ENCODE data around the gene FAM3A.

FAM3A gene

DNA sequence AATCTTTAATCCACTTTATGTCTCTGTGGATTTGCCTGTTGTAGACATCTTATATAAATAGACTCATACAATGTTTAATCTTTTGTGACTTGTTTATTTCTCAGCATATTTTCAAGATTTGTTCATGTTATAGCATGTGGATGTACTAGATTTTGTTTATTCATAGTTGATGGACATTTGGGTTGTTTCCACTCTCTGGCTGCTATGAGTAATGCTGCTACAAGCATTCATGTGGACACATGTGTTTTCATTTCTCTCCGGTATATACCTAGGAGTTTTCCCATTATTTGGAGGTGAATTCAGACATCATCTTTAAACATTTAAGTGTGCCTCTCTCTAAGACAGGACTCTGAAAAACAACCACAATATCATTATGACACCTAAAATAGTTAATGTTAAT lies 33.7 kb upstream of the FAM3A start:
- Histone ChIP-seq H3K27me3 (ENCODE audit: insufficient read depth, low read length, poor library complexity) (no peaks in the 10 kb centered on the region), H3K27ac (ENCODE audit: low read length) (no peak overlapping the region), H3K4me1 (ENCODE audit: insufficient read depth, low read length) (peaks cover 39% of the 10 kb centered on the region), H3K4me3 (ENCODE audit: low read depth in 1 of 2, low read length in 2 of 2) (no peak overlapping the region), H3K4me2 (ENCODE audit: insufficient read depth, low read length) (peak overlapping the region; percentile 99; the same call in 1 of the 2 replicates), H2AFZ (ENCODE audit: low read depth, low read length) (no peak overlapping the region), H3K36me3 (ENCODE audit: insufficient read depth, low read length) (peaks cover 22% of the 10 kb centered on the region), H4K20me1 (ENCODE audit: insufficient read depth, low read length) (peaks cover 28% of the 10 kb centered on the region), H3K79me2 (ENCODE audit: insufficient read depth, low read length) (peaks cover 63% of the 10 kb centered on the region), H3K9me3 (ENCODE audit: insufficient read depth, low read length, severe bottlenecking) (no peaks in the 10 kb centered on the region), H3K9ac (ENCODE audit: low read depth, low read length) (no peak overlapping the region)
- TF ChIP-seq, protein P1, sequence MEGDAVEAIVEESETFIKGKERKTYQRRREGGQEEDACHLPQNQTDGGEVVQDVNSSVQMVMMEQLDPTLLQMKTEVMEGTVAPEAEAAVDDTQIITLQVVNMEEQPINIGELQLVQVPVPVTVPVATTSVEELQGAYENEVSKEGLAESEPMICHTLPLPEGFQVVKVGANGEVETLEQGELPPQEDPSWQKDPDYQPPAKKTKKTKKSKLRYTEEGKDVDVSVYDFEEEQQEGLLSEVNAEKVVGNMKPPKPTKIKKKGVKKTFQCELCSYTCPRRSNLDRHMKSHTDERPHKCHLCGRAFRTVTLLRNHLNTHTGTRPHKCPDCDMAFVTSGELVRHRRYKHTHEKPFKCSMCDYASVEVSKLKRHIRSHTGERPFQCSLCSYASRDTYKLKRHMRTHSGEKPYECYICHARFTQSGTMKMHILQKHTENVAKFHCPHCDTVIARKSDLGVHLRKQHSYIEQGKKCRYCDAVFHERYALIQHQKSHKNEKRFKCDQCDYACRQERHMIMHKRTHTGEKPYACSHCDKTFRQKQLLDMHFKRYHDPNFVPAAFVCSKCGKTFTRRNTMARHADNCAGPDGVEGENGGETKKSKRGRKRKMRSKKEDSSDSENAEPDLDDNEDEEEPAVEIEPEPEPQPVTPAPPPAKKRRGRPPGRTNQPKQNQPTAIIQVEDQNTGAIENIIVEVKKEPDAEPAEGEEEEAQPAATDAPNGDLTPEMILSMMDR (IDR thresholded peaks at IDR 0.05; ENCODE audit: borderline replicate concordance, extremely low read depth, low read length, poor library complexity, severe bottlenecking) = no peak
- TF ChIP-seq EZH2 (IDR thresholded peaks at IDR 0.05; ENCODE audit: borderline replicate concordance, low read depth, low read length, severe bottlenecking) = no peak
- DNase-seq = no peak
- no peak for ATAC-seq (ENCODE audit: insufficient read depth, low read depth)

- Histone ChIP-seq H3K4me2 (ENCODE audit: insufficient read depth, low read length) (peak overlapping the region; percentile 99), H3K4me3 (ENCODE audit: low read depth in 1 of 2, low read length in 2 of 2) (peak overlapping the region; percentile 94 to 100), H3K27me3 (ENCODE audit: insufficient read depth, low read length, poor library complexity) (no peaks in the 10 kb centered on the region), H3K27ac (ENCODE audit: low read length) (peak overlapping the region; percentile 91), H4K20me1 (ENCODE audit: insufficient read depth, low read length) (peaks cover 22% of the 10 kb centered on the region; the same call in 1 of the 2 replicates), H2AFZ (ENCODE audit: low read depth, low read length) (peak overlapping the region; percentile 68), H3K36me3 (ENCODE audit: insufficient read depth, low read length) (peaks cover 15% of the 10 kb centered on the region), H3K4me1 (ENCODE audit: insufficient read depth, low read length) (peaks cover 49% of the 10 kb centered on the region), H3K9ac (ENCODE audit: low read depth, low read length) (peak overlapping the region; percentile 93), H3K9me3 (ENCODE audit: insufficient read depth, low read length, severe bottlenecking) (no peaks in the 10 kb centered on the region), H3K79me2 (ENCODE audit: insufficient read depth, low read length) (peaks cover 58% of the 10 kb centered on the region)
- TF ChIP-seq EZH2 (IDR thresholded peaks at IDR 0.05; ENCODE audit: borderline replicate concordance, low read depth, low read length, severe bottlenecking) = no peak
- TF ChIP-seq, protein P1 (IDR thresholded peaks at IDR 0.05; ENCODE audit: borderline replicate concordance, extremely low read depth, low read length, poor library complexity, severe bottlenecking) = no peak
- DNase-seq (no peak), ATAC-seq (ENCODE audit: insufficient read depth, low read depth) (no peak)
Observed at GRCh38 chrX:154548028-154548316, 31.9 kb upstream of the FAM3A start.

DNA sequence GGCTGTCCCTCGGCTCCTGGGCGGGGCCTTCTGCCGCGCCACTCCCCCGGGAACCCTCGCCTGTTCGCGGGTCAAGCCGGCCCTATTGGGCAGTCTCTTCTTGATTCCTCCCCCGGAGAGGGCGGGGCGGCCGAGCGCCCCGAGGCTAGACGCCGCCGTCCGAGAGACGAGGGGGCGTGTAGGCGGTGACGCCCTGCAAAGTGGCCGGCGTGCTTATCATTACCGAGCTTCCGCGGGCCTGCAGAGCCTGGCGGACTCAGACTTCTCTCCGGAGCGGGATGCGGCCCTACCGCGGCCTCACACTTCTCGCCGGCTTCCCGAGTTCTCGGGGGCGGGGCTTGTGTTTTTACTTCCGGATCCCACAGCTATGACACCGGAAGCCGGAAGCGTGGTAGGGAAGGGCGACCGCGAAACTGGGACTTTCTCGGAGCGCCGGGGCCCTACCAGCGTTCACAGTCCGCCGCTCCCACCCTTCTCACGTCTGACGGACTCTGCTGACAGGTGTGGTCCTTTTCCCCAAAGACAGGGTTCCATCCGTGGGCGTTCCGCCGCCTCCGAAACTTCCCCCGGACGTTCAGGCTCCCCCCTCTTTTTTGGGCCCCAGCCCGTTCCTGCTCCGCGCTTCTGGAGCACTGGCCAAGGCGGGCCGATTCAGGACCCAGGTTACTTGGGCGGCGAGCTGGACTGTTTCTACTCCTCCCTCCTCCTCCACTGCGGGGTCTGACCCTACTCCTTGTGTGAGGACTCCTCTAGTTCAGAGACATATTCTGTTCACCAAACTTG lies 31.4 kb upstream of the FAM3A start, which contains the start of gene IKBKG:
Gene IKBKG, plus strand, starts transcription at position 376 of the 783 bp plus-strand sequence. CDS start 4,383 bp downstream, outside the sequence.
- Histone ChIP-seq H3K27ac (ENCODE audit: low read length) (peak within 1 kb of the TSS; percentile 91), H3K9me3 (ENCODE audit: insufficient read depth, low read length, severe bottlenecking) (no peaks in the 10 kb centered on the region), H3K27me3 (ENCODE audit: insufficient read depth, low read length, poor library complexity) (no peaks in the 10 kb centered on the region), H3K4me1 (ENCODE audit: insufficient read depth, low read length) (peaks cover 49% of the 10 kb centered on the region), H3K36me3 (ENCODE audit: insufficient read depth, low read length) (peaks cover 16% of the 10 kb centered on the region), H3K79me2 (ENCODE audit: insufficient read depth, low read length) (peaks cover 57% of the 10 kb centered on the region), H3K9ac (ENCODE audit: low read depth, low read length) (peak within 1 kb of the TSS; percentile 93), H3K4me2 (ENCODE audit: insufficient read depth, low read length) (peak within 1 kb of the TSS; percentile 99), H4K20me1 (ENCODE audit: insufficient read depth, low read length) (peaks cover 21% of the 10 kb centered on the region; the same call in 1 of the 2 replicates), H3K4me3 (ENCODE audit: low read depth in 1 of 2, low read length in 2 of 2) (peak within 1 kb of the TSS; percentile 94 to 100), H2AFZ (ENCODE audit: low read depth, low read length) (peak within 1 kb of the TSS; percentile 80)
- peak; percentile 83 for ATAC-seq (ENCODE audit: insufficient read depth, low read depth)
- TF ChIP-seq, protein P1 (IDR thresholded peaks at IDR 0.05; ENCODE audit: borderline replicate concordance, extremely low read depth, low read length, poor library complexity, severe bottlenecking) = no peak
- no peak for TF ChIP-seq EZH2 (IDR thresholded peaks at IDR 0.05; ENCODE audit: borderline replicate concordance, low read depth, low read length, severe bottlenecking)
- peak; percentile 90 for DNase-seq

Data from DND-41 (cell line).